A673 (cell line): ENCODE data around the gene FBXW5. TPM values are rescaled to one million over a fixed set of nuclear protein-coding genes. Genes with fewer than 3 reads are reported as not detected.

Experiments used
- BruUV-seq: library from RNA; stranded (reverse); fragments of 400-500 nt; replicated peaks from 2 replicates; lab custom pipeline; 2021; lab: Mats Ljungman, UMichigan
- CTCF ChIA-PET: fragments of 300-600 bp; sonication (Branson Sonifier 250); formaldehyde crosslinking; loops from one replicate; lab custom pipeline; 2022; ENCODE audit warnings: antibody characterized with exemption; lab: Charles Lee
- POLR2A ChIA-PET: fragments of 300-600 bp; sonication (Branson Sonifier 250); formaldehyde crosslinking; loops from one replicate; lab custom pipeline; 2022; ENCODE audit warnings: antibody characterized with exemption; ENCODE audit not compliant: low non-redundant PET; lab: Charles Lee
- DNase-seq: peaks from one replicate; pipeline ENCODE4 v3.0.0-alpha.2; 2015; ENCODE audit warnings: low spot score
- H3K27ac ChIP-seq: fragments of 200-600 bp; sonication (generic); 2 replicates; pipeline ENCODE4 v1.5.1; 2016; ENCODE audit warnings: mixed run types, low read depth, mild to moderate bottlenecking, mixed read lengths, antibody characterized with exemption, low read length; ENCODE audit not compliant: poor library complexity, severe bottlenecking
- H3K27me3 ChIP-seq: fragments of 200-600 bp; sonication (generic); replicated peaks from 2 replicates; pipeline ENCODE4 v1.6.1; 2017; ENCODE audit warnings: mixed run types, low read depth, mild to moderate bottlenecking, mixed read lengths, antibody characterized with exemption, low read length; ENCODE audit not compliant: insufficient read depth, poor library complexity
- H3K36me3 ChIP-seq: fragments of 200-600 bp; sonication (generic); 2 replicates; pipeline ENCODE4 v1.6.1; 2016; ENCODE audit warnings: mixed run types, mild to moderate bottlenecking, mixed read lengths, antibody characterized with exemption, low read length; ENCODE audit not compliant: insufficient read depth, poor library complexity, severe bottlenecking
- H3K4me1 ChIP-seq: fragments of 200-600 bp; sonication (generic); 2 replicates; pipeline ENCODE4 v1.6.1; 2017; ENCODE audit warnings: mixed run types, mild to moderate bottlenecking, mixed read lengths, antibody characterized with exemption, low read length; ENCODE audit not compliant: insufficient read depth, poor library complexity, severe bottlenecking
- H3K4me3 ChIP-seq: fragments of 200-600 bp; sonication (generic); 2 replicates; pipeline ENCODE4 v1.5.1; 2016; ENCODE audit warnings: low read depth, mixed run types, mild to moderate bottlenecking, mixed read lengths, low read length; ENCODE audit not compliant: poor library complexity, severe bottlenecking
- H3K9me3 ChIP-seq: fragments of 200-600 bp; sonication (generic); 2 replicates; pipeline ENCODE4 v1.6.1; 2016; ENCODE audit warnings: mixed run types, low read depth, mild to moderate bottlenecking, mixed read lengths, antibody characterized with exemption, low read length; ENCODE audit not compliant: poor library complexity, severe bottlenecking
- EZH2 ChIP-seq: fragments of 200-600 bp; sonication (generic); IDR thresholded peaks from 2 replicates; pipeline ENCODE4 v1.6.1; 2017; ENCODE audit warnings: borderline replicate concordance, low read depth, mild to moderate bottlenecking, mixed read lengths, antibody characterized with exemption, low read length; ENCODE audit not compliant: poor library complexity, severe bottlenecking
- intact Hi-C: fragments of 100-400 bp; cut with micrococcal nuclease; formaldehyde crosslinking; loops from one replicate; pipeline ENCODE4 v1.10.0; 2022; ENCODE audit not compliant: unreplicated experiment
- total RNA-seq: library from RNA; stranded (reverse); gene quantifications from 2 replicates; pipeline ENCODE4 v1.2.3, GENCODE V29; 2021
- TF ChIP-seq, protein P1 (sequence below): fragments of 300-800, 200-600 bp; sonication (generic); conservative IDR thresholded peaks from 2 replicates; pipeline ENCODE4 v1.5.1; 2017; ENCODE audit warnings: low read depth, mild to moderate bottlenecking, antibody characterized with exemption, low read length, moderate library complexity, mixed read lengths

FBXW5 gene
- total RNA-seq, 1 experiment from 2014 or later, result 81.8 TPM

DNA sequence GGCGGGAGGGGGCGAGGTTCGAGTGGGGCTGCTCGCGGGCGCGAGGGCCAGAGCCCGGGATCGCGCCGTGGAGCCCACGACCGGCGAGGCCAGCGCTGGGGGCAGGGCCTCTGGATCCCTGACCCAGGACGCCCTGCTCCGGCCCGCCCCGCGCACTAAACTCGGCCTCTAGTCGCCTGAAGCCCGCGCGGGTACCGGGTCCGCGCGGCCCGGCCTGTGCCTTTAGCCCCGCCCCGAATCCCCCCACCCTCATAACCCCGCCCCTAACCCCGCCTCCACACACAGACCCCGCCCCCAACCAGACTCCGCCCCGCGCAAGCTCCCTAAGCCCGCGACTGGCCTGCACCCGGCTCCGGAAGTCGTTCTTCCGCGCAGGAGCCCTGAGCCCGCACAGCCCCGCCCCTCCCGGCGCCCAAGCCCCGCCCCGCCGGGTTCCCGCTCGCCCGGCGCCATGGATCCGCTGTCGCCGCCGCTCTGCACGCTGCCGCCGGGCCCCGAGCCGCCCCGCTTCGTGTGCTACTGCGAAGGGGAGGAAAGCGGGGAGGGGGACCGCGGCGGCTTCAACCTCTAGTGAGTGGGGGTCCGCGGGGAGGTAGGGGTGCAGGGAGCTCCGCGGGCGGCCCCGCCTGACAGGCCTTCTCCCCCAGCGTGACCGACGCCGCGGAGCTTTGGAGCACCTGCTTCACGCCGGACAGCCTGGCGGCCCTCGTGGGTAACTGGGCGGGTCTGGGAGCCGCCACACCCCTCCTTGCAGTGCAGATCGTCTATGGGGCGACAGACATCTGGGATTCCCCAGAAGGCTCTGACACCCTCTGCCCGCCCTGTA lies 47.7 kb upstream of the FBXW5 start, which contains the start of gene PAXX:
PAXX (plus strand) TSS at position 430 of the 826 bp plus-strand sequence; CDS start at position 452, 22 bp downstream.
- H3K4me1 ChIP-seq, result peaks cover 26% of the 10 kb centered on the region

GRCh38 chr9:136990242-136990911 lies 45.8 kb upstream of the FBXW5 start:
- no peak overlapping the region for H3K27ac ChIP-seq
- ChIA-PET CTCF (no interaction called here), POLR2A (no interaction called here)
- H3K9me3 ChIP-seq, result no peaks in the 10 kb centered on the region
- DNase-seq, result no peak
- intact Hi-C loops, result no loop called here
- BruUV-seq, result no TSS peak
- H3K27me3 ChIP-seq, result no peaks in the 10 kb centered on the region
- peaks cover 13% of the 10 kb centered on the region for H3K4me1 ChIP-seq
- TF ChIP-seq EZH2, result no peak
- TF ChIP-seq, protein P1, sequence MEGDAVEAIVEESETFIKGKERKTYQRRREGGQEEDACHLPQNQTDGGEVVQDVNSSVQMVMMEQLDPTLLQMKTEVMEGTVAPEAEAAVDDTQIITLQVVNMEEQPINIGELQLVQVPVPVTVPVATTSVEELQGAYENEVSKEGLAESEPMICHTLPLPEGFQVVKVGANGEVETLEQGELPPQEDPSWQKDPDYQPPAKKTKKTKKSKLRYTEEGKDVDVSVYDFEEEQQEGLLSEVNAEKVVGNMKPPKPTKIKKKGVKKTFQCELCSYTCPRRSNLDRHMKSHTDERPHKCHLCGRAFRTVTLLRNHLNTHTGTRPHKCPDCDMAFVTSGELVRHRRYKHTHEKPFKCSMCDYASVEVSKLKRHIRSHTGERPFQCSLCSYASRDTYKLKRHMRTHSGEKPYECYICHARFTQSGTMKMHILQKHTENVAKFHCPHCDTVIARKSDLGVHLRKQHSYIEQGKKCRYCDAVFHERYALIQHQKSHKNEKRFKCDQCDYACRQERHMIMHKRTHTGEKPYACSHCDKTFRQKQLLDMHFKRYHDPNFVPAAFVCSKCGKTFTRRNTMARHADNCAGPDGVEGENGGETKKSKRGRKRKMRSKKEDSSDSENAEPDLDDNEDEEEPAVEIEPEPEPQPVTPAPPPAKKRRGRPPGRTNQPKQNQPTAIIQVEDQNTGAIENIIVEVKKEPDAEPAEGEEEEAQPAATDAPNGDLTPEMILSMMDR, result no peak
- no peak overlapping the region for H3K4me3 ChIP-seq
- peaks cover 7% of the 10 kb centered on the region for H3K36me3 ChIP-seq

More for the DNA sequence above, 47.7 kb upstream of the FBXW5 start, which contains the start of gene PAXX:
- TF ChIP-seq EZH2, result no peak
- TF ChIP-seq, protein P1, result no peak
- H3K4me3 ChIP-seq, result peak within 1 kb of the TSS; percentile 75
- POLR2A ChIA-PET, result no interaction called here
- TSS peak; percentile 90 for BruUV-seq
- peak within 1 kb of the TSS; percentile 88 for H3K27ac ChIP-seq
- H3K27me3 ChIP-seq, result no peaks in the 10 kb centered on the region
- H3K36me3 ChIP-seq, result peaks cover 7% of the 10 kb centered on the region
- CTCF ChIA-PET, result interaction anchor here (0.6 to 1.1 kb wide), 5 partner anchors 14 to 231 kb away, joined by 3 to 14 read pairs (median 6); partner anchors contain the start of gene TPRN
- intact Hi-C loops, result no loop called here
- H3K9me3 ChIP-seq, result no peaks in the 10 kb centered on the region
- DNase-seq, result peak; percentile 94

DNA sequence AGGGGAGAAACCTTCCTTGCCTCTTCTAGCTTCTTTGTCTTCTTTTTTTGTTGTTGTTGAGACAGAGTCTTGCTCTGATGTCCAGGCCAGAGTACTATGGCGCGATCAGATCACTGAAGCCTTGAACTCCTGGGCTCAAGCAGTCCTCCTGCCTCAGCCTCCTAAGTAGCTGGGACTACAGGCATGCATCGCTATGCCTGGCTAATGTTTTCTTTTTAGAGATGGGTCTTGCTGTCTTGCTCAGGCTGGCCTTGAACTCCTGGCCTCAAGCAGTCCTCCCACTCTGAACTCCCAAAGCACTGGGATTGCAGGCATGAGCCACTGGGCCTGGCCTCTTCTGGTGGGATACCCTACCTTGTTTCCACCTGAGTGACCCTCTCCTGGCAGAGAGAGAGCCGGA lies 44.3 kb upstream of the FBXW5 start:
- Histone ChIP-seq H3K27me3 (no peaks in the 10 kb centered on the region), H3K27ac (no peak overlapping the region), H3K4me3 (no peak overlapping the region), H3K36me3 (peaks cover 6% of the 10 kb centered on the region), H3K9me3 (no peaks in the 10 kb centered on the region), H3K4me1 (peaks cover 11% of the 10 kb centered on the region)
- no TSS peak for BruUV-seq
- TF ChIP-seq, protein P1, result no peak
- no peak for DNase-seq
- ChIA-PET CTCF (no interaction called here), POLR2A (no interaction called here)
- intact Hi-C loops, result no loop called here
